Measurements from ENCODE around the gene PDK2.
"Not testable (repeated sequence)": the region's sequence is repeated elsewhere in the genome, so short reads cannot be mapped to it uniquely, and the experiment has no call there.

PDK2 gene

DNA sequence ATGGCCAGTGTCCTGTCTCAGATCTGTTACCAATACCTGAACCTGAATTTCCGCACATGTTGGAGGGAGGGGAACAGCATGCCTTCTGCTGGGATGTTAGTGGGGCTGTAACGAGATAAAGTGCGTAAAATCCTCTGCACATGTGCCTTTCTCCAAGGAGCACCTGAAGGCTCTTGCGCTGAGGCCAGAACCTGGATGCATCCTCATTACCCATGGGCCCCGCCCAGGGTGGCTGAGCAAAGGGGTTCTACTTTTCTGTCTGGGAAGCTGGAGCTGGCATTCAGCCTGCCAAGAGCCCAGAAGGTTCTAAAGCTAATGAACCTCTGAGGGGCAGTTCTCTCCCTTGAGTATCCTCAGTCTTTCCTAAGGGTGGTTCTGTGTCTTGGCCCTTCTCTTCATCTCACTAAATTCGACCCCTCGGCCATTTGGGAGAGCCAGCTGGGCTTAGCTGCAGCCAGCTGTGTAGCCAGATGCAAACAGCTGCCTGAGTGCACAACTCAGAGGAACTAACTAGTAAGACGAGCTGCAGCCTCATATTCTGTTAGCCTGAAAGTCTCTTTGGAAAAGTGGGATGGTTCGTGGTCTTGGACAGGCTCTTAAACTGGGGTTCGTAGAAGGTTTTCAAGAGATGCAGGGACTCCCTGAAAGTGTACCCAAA is 36.7 kb upstream of the PDK2 start:
- no peak for DNase-seq (ENCODE audit: low read depth in 3 of 3, low spot score in 1 of 3)

GRCh38 chr17:50059256-50059655 is 35.9 kb upstream of the PDK2 start:
- no peak for DNase-seq (ENCODE audit: low read depth in 3 of 3, low spot score in 1 of 3)

DNA sequence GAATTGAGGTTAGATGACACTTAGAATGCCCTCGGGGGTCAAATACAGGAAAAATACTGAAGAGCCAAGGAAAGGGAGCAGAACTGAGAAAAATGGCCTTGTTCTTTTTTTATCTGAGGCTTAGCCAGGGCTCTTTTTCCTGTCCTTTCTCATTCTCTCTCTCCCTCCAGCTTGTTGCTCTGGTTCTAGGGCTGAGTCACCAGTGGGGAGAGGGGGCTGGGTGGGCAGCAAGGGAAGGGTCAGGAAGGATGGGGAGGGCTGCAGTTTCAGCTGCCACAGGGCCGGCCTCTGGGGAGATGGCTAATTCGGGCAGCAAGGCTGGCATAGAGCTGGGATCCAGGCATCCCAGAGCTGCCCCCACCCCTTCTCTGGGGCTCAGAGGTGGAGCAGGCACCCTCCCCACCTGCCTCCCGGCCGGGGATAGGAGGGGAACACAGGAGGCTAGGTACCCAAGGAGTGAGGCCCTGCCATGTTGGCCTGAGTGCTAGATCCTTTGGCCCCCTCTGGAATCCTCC is 35.3 kb upstream of the PDK2 start:
- no peak for DNase-seq (ENCODE audit: low read depth in 3 of 3, low spot score in 1 of 3)

- no peak for DNase-seq (ENCODE audit: low read depth in 3 of 3, low spot score in 1 of 3)
These were observed 34.0 kb upstream of the PDK2 start for GRCh38 chr17:50060951-50061712.

GRCh38 chr17:50061713-50062045 is 33.5 kb upstream of the PDK2 start:
- DNase-seq (ENCODE audit: low read depth in 3 of 3, low spot score in 1 of 3): not testable (repeated sequence)

- DNase-seq (ENCODE audit: low read depth in 3 of 3, low spot score in 1 of 3): no peak
These were observed 32.6 kb upstream of the PDK2 start for GRCh38 chr17:50062293-50063243.

DNA sequence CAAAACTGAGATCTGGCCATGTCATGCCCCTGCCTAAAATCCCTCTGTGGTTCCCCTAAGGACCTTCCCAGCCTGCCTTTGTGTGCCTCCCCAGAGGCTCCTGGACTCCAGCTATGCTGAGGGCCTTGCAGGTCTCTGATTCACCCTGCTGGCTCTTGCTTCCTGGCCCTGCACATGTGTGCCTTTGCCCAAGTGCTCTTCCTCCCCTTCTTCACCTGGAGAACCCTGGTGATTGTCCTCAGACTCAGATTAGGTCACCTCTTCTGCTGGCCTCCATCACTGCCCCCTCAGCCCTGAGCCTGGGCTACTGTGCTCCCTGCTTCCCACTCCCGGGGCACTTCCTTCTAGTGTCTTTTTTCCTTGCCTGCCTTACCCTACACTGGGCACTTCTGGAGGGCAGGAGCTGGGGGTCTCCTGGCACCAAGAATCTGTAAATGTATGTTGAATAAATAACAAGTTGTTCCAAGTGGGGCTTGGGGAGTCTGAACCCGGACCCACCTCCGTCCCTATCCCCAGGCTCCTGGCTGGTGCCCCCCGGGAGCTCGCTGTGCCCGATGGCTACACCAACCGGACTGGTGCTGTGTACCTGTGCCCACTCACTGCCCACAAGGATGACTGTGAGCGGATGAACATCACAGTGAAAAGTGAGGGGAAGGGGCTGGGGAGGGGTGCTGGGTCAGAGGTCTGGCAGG is 31.4 kb upstream of the PDK2 start:
- no peak for DNase-seq (ENCODE audit: low read depth in 3 of 3, low spot score in 1 of 3)

DNA sequence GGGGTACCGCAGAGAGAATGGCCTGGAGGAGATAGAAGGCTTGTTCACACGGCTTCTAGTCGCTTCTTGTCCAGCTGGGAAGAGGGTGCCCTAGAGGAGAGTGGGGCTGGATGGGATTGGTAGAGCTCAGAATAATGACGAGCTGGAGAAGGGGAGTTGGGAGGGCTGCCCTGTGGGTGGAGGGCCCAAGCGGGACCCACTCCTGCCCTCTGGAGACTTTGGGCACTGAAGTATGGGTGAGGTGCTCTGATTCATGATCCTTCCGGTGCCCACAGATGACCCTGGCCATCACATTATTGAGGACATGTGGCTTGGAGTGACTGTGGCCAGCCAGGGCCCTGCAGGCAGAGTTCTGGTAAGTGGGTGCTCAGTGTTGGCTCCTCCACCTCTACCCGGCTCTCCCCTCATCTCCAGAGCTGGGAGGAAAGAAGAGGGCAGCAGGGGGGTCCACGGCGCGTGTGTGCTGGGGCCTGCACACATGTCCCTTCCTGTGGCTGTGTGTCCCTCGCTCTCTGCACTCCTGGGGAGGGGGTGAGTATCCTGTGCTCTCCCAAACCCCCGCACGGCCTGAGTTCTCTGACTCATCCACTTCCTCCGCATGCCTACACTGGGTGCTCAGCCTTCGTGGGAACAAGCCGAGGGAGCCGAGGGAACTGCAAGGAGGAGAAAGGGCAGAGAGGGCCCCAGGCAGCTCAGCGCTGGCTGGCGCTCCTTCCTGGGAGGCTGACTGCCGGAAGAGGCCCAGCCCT is 30.7 kb upstream of the PDK2 start:
- DNase-seq (ENCODE audit: low read depth in 3 of 3, low spot score in 1 of 3): no peak

DNA sequence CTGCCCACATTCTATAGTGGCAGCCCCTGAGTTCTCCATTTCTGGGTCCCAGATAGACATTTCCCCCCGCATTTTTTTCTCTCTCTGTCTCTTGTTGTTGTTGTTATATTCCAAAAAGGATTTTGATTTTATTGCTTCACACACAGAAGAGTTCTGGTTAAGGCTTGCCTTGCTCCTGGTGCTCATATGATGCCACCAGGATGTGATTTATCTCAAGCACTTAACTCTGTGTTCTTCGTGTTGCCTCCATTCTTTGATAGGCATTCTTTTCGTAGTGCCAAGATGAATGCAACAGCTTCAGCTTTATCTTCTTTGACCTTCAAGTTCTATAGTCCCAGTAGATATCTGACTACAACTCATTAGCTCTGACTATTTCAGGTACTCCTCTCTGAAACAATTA is 30.1 kb upstream of the PDK2 start:
- DNase-seq (ENCODE audit: low read depth in 3 of 3, low spot score in 1 of 3): no peak

GRCh38 chr17:50066995-50067394 is 28.2 kb upstream of the PDK2 start:
- DNase-seq (ENCODE audit: low read depth in 3 of 3, low spot score in 1 of 3): no peak

DNA sequence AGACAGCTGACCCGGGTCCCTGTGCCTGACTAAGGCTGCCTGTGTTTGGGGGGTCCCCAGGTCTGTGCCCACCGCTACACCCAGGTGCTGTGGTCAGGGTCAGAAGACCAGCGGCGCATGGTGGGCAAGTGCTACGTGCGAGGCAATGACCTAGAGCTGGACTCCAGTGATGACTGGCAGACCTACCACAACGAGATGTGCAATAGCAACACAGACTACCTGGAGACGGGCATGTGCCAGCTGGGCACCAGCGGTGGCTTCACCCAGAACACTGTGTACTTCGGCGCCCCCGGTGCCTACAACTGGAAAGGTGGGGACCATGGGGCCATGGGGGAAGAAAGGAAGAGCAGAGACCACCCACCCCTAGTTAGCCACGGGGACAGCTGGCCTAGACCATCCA is 27.2 kb upstream of the PDK2 start:
- no peak for DNase-seq (ENCODE audit: low read depth in 3 of 3, low spot score in 1 of 3)

GRCh38 chr17:50070908-50071680 is 24.1 kb upstream of the PDK2 start:
- no peak for DNase-seq (ENCODE audit: low read depth in 3 of 3, low spot score in 1 of 3)

DNA sequence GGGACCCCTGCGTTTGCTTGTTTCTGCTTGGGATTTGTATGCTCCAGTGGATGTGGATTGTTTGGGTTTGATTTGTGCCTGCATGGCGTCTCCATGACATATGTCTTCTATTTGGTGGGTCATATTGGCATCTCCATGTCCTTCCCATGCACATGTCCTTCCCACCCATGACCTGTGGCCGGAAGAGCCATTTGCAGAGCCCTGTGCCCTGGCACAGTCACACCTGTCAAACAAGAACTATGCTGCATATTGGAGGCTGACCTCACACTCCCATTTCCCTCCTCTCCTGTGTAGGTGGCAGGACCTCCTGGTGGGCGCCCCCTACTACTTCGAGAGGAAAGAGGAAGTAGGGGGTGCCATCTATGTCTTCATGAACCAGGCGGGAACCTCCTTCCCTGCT is 23.5 kb upstream of the PDK2 start:
- DNase-seq (ENCODE audit: low read depth in 3 of 3, low spot score in 1 of 3): no peak

- no peak for DNase-seq (ENCODE audit: low read depth in 3 of 3, low spot score in 1 of 3)
These were observed 23.0 kb upstream of the PDK2 start for GRCh38 chr17:50072130-50072529.

DNA sequence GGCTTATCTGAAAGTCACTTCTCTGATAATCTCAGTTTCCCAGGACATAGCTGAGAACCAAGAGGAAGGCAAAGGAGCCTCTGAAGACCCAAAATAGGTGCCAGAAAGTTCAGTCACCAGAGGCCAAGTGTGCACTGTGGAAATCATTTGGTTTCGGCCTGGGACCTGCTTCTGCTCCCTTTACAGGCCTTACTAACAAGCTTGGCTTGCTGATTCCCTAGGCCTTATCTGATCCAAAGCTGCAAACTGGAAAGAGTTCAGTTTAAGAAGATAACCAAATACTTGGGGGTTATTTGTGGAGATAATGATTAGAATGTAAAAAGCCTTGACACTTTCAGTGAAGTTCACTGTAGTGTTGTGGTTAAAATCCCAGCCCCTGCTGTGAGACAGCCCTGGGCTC is 22.2 kb upstream of the PDK2 start:
- no peak for DNase-seq (ENCODE audit: low read depth in 3 of 3, low spot score in 1 of 3)

DNA sequence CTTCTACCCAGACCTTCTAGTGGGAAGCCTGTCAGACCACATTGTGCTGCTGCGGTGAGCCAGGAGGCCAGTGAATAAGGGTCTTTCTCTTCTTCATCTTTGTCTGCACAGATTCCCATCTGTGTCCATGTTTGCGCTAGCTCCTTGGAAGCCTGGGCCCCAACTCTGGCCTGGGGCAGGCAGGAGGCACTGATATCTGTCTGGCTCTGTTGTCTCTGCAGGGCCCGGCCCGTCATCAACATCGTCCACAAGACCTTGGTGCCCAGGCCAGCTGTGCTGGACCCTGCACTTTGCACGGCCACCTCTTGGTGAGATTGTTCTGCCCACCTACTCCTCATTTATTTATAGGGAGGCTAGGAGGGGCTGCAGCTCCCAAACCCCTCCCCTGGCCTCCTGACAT is 20.9 kb upstream of the PDK2 start:
- no peak for DNase-seq (ENCODE audit: low read depth in 3 of 3, low spot score in 1 of 3)

DNA sequence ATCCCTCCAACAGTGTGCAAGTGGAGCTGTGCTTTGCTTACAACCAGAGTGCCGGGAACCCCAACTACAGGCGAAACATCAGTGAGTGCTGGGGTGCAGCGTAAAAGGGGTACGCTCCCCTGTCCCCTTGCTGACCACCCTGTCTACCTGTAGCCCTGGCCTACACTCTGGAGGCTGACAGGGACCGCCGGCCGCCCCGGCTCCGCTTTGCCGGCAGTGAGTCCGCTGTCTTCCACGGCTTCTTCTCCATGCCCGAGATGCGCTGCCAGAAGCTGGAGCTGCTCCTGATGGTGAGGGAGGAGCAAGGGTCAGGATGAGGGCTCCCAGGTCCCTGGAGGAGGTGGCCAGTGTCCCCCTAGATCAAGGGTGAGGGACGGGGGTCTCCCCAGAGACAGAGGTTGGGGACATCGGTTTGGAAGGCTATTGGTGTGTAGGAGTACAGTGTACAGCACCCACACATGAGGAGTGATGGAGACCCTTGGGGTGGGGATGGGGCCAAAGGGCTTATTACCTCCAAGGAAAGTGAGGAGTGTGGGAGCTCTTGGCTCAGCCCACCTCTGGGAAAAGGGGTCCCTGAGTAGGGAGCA is 19.6 kb upstream of the PDK2 start:
- no peak for DNase-seq (ENCODE audit: low read depth in 3 of 3, low spot score in 1 of 3)

DNA sequence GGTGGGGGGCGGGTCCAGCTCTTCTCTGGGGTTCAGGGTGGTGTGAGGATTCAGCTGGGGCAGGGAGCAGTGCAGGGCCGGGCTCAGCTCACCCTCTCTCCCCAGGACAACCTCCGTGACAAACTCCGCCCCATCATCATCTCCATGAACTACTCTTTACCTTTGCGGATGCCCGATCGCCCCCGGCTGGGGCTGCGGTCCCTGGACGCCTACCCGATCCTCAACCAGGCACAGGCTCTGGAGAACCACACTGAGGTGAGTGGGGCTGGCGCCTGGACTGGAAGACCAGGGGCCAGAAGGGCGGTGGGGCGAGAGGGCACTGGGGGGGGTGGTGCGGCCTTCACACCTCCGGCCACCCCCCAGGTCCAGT is 18.9 kb upstream of the PDK2 start:
- DNase-seq (ENCODE audit: low read depth in 3 of 3, low spot score in 1 of 3): no peak

- no peak for DNase-seq (ENCODE audit: low read depth in 3 of 3, low spot score in 1 of 3)
These were observed 18.4 kb upstream of the PDK2 start for GRCh38 chr17:50076591-50077235.

All from stimulated activated CD4-positive, alpha-beta T cell treated with anti-CD3 and anti-CD28 coated beads, TNF-alpha, amount 100 ng/mL, for 1 hour (primary cell).